ENCODE results near the gene ITM2B. TPM values are rescaled to one million over a fixed set of nuclear protein-coding genes. Genes with fewer than 3 reads are reported as not detected.
"Not testable (repeated sequence)": the region's sequence is repeated elsewhere in the genome, so short reads cannot be mapped to it uniquely, and the experiment has no call there.

The ITM2B gene
- total RNA-seq (2014; rRNA removed; shearing (Covaris generic)), result 140 TPM in 2 replicates
- polyA plus RNA-seq (2014; cell fraction: nucleus; rRNA removed), result 72.0 and 85.6 TPM in 2 replicates

DNA sequence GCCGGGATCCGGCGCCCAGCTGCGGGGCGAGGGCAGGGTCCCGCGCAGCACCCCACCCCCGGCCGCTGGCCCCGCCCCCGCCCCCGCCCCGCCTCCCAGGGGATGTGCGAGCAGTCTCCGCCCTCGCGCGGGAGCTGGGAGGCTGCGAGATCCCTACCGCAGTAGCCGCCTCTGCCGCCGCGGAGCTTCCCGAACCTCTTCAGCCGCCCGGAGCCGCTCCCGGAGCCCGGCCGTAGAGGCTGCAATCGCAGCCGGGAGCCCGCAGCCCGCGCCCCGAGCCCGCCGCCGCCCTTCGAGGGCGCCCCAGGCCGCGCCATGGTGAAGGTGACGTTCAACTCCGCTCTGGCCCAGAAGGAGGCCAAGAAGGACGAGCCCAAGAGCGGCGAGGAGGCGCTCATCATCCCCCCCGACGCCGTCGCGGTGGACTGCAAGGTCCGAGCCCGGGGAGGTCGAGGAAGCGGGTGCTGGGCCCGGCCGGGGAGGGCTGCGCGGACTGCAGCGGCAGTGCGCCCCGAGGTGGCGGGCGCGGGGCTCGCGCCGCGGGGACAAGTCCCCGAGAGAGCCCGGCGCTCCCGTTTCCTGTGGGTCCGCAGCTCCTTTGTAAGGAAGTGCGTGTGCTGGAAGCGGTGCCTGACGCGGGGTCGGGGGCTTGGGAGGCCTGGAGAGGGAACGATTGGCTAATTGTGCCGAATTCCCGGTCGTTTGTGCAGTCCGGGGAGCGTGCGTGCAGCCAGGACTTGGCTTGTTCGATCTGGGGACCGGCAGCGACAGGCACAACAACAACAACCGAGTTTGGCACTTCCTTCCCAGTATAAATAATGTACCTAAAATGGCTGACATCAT is at the start of gene ITM2B:
Gene ITM2B (plus strand): TSS at position 161 of the 843 bp plus-strand sequence. CDS start 155 bp downstream, at position 316.
- DNase-seq (ENCODE audit: extremely low read depth, low read depth), result peak; percentile 37

DNA sequence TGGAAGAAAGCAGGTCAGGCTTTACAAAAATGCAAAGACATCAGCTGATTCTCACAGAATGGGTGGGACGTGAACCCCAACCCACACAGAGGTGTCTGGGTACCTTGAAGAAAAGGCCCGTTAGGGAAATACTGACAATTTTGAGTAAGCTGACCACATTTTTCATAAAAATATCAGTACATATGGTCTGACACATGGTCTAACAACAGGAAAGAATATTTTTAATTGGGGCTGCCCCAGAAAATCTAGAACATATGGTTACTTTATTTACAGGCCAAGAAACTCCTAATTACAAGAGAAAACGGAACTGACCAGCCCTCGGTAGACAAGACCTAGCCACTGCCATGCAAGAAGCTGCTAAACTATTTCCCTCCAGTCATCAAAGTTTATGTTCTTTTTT is 48.7 kb upstream of the ITM2B start:
- DNase-seq (ENCODE audit: extremely low read depth, low read depth), result no peak

- no peak for DNase-seq (ENCODE audit: extremely low read depth, low read depth)
Observed at GRCh38 chr13:48185018-48185417, 48.0 kb upstream of the ITM2B start.

DNA sequence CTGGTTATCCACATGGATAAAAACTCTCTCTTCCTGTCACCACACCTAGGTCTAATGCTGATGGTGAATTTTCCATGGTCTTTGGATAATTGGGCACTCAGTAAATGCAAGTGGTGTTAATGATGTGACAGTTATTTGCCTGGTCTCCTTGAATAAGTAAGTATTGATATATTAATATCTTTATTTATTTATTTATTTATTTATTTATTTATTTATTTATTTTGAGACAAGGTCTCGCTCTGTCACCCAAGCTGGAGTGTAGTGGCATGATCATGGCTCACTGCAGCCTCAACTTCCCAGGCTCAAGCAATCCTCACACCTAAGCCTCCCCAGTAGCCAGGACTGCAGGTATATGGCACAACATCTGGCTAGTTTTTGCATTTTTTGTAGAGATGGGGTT is 46.3 kb upstream of the ITM2B start:
- no peak for DNase-seq (ENCODE audit: extremely low read depth, low read depth)

GRCh38 chr13:48188131-48188530 is 44.9 kb upstream of the ITM2B start:
- DNase-seq (ENCODE audit: extremely low read depth, low read depth), result no peak

GRCh38 chr13:48188601-48189000 is 44.4 kb upstream of the ITM2B start:
- no peak for DNase-seq (ENCODE audit: extremely low read depth, low read depth)

DNA sequence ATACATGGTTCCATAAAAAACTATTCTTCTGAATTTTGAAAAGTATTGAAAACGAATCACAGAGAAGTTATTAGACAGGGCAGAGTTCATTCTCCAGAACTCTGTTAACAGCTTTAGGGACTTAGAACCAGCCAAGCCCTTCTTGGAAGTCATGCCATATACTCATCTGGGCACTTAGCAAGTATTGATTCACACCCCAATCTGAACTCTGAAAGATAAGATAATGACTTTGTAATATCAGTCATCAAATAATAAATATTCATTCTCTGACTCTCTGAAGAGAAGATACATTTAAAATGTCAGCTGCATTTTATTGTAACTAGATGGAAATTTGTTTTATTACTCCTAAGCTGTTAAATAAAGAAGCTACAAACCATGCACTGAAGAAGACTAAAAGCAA is 43.8 kb upstream of the ITM2B start:
- DNase-seq (ENCODE audit: extremely low read depth, low read depth), result no peak

DNA sequence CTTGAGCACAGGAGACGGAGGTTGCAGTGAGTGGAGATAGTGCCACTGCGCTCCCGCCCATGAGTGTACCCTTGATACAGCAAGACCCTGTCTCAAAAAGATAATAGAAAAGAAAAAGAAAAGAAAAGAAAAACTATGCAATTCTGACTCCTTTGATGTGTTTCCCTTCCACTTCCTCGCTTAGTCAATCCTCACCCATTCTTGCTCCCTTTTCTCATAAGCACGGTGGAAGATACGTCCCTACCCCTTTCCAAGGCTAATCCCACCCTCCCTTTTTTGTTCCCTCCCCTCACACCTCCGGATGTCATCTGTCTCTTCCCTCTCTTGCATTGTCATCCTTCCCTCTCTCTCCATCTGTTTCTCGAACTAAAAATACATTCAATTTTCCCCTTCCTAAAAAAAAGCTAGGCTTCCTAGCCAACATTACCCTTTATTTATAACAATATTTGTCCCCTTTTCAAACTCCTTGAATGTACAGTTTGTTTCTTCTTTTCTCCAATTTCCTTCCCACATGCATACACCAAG is 40.5 kb upstream of the ITM2B start:
- DNase-seq (ENCODE audit: extremely low read depth, low read depth), result no peak

GRCh38 chr13:48194379-48194754 is 38.6 kb upstream of the ITM2B start:
- no peak for DNase-seq (ENCODE audit: extremely low read depth, low read depth)

DNA sequence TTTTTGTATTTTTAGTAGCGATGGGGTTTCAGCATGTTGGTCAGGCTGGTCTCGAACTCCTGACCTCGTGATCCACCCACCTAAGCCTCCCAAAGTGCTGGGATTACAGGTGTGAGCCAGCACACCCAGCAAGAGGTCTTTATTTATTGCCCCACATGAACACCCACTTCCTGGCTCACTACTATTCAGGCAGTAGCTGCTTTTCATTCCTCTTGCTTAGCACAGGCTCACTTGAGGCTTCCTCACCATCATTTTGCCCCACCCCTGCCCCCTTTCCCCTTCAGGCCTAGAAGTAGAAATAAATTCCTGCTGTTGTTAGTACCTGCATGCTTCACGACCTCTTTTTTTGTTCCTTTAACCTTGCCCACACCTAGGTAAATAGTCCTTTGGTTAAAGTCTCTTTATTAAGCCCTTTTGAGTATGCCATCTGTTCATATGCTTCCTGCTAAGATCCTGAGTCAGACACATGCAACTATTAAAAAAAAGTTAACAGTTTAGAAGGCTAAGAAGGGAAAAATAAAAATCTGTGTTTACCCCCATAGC is 33.5 kb upstream of the ITM2B start:
- DNase-seq (ENCODE audit: extremely low read depth, low read depth), result no peak

- no peak for DNase-seq (ENCODE audit: extremely low read depth, low read depth)
Observed at GRCh38 chr13:48201044-48201443, 32.0 kb upstream of the ITM2B start.

DNA sequence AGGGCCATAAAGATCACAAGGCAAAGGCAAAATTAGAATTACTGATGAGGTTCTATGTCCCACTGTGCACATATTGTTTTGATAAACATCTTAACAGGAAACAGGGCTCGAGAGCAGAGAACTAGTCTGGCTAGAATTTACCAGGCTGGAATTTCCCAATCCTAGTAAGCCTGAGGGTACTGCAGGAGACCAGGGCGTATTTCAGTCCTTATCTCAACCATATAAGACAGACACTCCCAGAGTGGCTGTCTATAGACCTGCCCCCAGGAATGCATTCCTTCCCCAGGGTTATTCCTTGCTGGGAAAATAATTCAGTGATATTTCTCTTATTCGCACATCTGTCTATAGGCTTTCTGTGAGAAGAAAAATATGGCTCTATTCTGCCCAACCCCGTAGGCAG is 25.8 kb upstream of the ITM2B start:
- DNase-seq (ENCODE audit: extremely low read depth, low read depth), result not testable (repeated sequence)

GRCh38 chr13:48210178-48210577 is 22.8 kb upstream of the ITM2B start:
- peak; percentile 46 for DNase-seq (ENCODE audit: extremely low read depth, low read depth)

GRCh38 chr13:48214519-48215121 is 18.4 kb upstream of the ITM2B start:
- DNase-seq (ENCODE audit: extremely low read depth, low read depth), result no peak

- DNase-seq (ENCODE audit: extremely low read depth, low read depth), result not testable (repeated sequence)
Observed at GRCh38 chr13:48215511-48216203, 17.3 kb upstream of the ITM2B start.

DNA sequence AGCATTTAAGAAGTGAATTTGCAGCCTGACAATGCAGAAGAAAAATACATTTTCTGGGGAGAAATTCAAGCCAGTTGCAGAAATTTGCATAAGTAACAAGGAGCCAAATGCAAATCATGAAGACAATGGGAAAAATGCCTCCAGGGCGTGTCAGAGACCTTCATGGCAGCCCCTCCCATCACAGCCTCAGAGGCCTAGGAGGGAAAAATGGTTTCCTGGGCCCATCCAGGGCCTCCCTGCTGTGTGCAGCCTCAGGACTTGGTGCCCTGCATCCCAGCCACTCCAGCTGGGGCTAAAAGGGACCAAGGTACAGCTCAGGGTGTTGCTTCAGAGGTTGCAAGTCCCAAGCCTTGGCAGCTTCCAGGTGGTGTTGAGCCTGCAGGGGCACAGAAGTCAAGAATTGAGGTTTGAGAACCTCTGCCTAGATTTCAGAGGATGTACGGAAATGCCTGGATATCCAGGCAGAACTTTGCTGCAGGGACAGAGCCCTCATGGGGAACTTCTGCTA is 16.7 kb upstream of the ITM2B start:
- DNase-seq (ENCODE audit: extremely low read depth, low read depth), result no peak

GRCh38 chr13:48220592-48220980 is 12.4 kb upstream of the ITM2B start:
- DNase-seq (ENCODE audit: extremely low read depth, low read depth), result no peak

DNA sequence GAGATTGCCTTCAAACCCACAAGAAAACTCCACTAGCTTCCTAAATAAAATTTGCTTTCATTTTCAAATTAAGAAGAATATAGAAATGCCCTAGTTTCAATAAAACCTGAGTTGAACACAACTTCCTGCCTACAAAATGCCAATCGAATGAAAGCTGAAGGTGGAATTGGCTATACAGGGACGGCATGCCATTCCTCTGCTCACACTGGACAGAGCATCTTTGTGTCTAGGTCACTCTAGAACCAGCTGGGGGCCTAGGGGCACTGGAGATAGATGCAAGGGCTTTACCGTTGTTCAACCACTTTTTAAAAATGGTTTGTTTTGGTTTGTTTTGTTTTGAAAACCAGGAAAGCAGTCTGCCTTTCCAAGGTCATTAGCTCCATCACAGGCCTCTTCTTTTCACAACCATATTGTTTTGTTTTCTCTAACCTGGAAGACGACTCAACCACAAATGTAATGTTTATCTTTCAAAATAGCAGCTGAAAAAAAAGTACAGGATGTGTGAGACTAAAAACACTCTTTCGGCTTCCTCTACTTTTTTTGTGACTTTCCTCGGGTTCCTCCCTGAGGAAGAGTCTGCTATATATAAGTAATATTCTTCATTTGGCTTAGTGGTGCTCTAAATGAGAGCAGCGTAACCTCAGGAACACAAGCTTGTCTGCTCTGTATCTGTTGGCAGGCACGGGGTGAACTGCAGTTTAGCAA is 11.9 kb upstream of the ITM2B start:
- DNase-seq (ENCODE audit: extremely low read depth, low read depth), result no peak

DNA sequence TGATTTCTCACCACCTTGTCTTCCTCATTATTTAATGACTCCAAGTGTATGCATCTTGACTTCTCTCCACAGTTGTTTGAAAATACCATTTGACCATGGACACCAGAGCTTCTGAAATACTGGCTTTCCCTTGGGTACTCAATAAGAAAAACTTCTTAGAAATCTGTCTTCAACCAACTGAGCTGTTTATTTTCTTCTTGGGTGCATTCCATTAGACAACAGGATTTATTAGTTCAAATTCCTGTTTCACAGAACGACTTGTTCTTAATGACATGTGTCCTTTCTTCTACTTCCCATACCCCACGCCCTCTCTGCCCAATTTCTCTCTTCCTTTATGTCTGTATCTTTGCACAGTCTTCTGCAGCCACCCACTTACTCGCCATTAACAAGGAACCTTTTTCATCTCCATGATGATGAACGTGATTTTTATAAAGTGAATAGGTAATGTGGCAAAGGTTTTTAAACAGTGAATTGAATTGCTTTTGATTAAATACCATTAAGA is 11.3 kb upstream of the ITM2B start:
- no peak for DNase-seq (ENCODE audit: extremely low read depth, low read depth)
